ENCODE results near the gene COMMD2.
A peak's percentile ranks its signal among the peaks of the same experiment; 100 is the strongest.

The COMMD2 gene

GRCh38 chr3:149732234-149732633, 20.1 kb downstream of the COMMD2 start:
- no peaks in the 10 kb centered on the region for H3K9me3 ChIP-seq (ENCODE audit: control insufficient read depth, insufficient read depth, low read length)

GRCh38 chr3:149727656-149728055, 24.6 kb downstream of the COMMD2 start:
- Histone ChIP-seq H3K27me3 (ENCODE audit: control insufficient read depth, insufficient read depth, low read length) (no peaks in the 10 kb centered on the region), H3K27ac (ENCODE audit: low read length) (no peak overlapping the region), H3K9me3 (ENCODE audit: control insufficient read depth, insufficient read depth, low read length) (no peaks in the 10 kb centered on the region), H3K4me1 (ENCODE audit: control insufficient read depth, insufficient read depth, low read length) (no peaks in the 10 kb centered on the region), H3K36me3 (ENCODE audit: control insufficient read depth, insufficient read depth, low read length) (no peaks in the 10 kb centered on the region), H3K4me3 (ENCODE audit: low read length) (no peak overlapping the region)
- no peak for DNase-seq (ENCODE audit: low read depth, low spot score)
- WGBS (ENCODE audit: insufficient coverage, insufficient read length) = no CpG with 5 or more reads among the region's 2 CpGs

More at GRCh38 chr3:149732234-149732633, 20.1 kb downstream of the COMMD2 start:
- no peaks in the 10 kb centered on the region for H3K4me1 ChIP-seq (ENCODE audit: control insufficient read depth, insufficient read depth, low read length)
- H3K4me3 ChIP-seq (ENCODE audit: low read length) = no peak overlapping the region
- H3K36me3 ChIP-seq (ENCODE audit: control insufficient read depth, insufficient read depth, low read length) = no peaks in the 10 kb centered on the region
- 100% methylated on average over 1 of the region's 3 CpGs for WGBS (ENCODE audit: insufficient coverage, insufficient read length)
- no peak overlapping the region for H3K27ac ChIP-seq (ENCODE audit: low read length)
- DNase-seq (ENCODE audit: low read depth, low spot score) = no peak
- H3K27me3 ChIP-seq (ENCODE audit: control insufficient read depth, insufficient read depth, low read length) = no peaks in the 10 kb centered on the region

GRCh38 chr3:149726716-149727407, 25.4 kb downstream of the COMMD2 start:
- Histone ChIP-seq H3K36me3 (ENCODE audit: control insufficient read depth, insufficient read depth, low read length) (no peaks in the 10 kb centered on the region), H3K4me1 (ENCODE audit: control insufficient read depth, insufficient read depth, low read length) (no peaks in the 10 kb centered on the region), H3K27me3 (ENCODE audit: control insufficient read depth, insufficient read depth, low read length) (no peaks in the 10 kb centered on the region), H3K27ac (ENCODE audit: low read length) (no peak overlapping the region), H3K9me3 (ENCODE audit: control insufficient read depth, insufficient read depth, low read length) (no peaks in the 10 kb centered on the region), H3K4me3 (ENCODE audit: low read length) (no peak overlapping the region)
- DNase-seq (ENCODE audit: low read depth, low spot score) = no peak
- WGBS (ENCODE audit: insufficient coverage, insufficient read length) = no CpG with 5 or more reads among the region's 2 CpGs

GRCh38 chr3:149723781-149724180, 28.5 kb downstream of the COMMD2 start:
- Histone ChIP-seq H3K9me3 (ENCODE audit: control insufficient read depth, insufficient read depth, low read length) (no peaks in the 10 kb centered on the region), H3K36me3 (ENCODE audit: control insufficient read depth, insufficient read depth, low read length) (no peaks in the 10 kb centered on the region), H3K4me3 (ENCODE audit: low read length) (no peak overlapping the region), H3K4me1 (ENCODE audit: control insufficient read depth, insufficient read depth, low read length) (no peaks in the 10 kb centered on the region), H3K27ac (ENCODE audit: low read length) (no peak overlapping the region), H3K27me3 (ENCODE audit: control insufficient read depth, insufficient read depth, low read length) (no peaks in the 10 kb centered on the region)
- DNase-seq (ENCODE audit: low read depth, low spot score) = no peak

GRCh38 chr3:149720918-149721317, 31.4 kb downstream of the COMMD2 start:
- DNase-seq (ENCODE audit: low read depth, low spot score) = no peak
- no peaks in the 10 kb centered on the region for H3K9me3 ChIP-seq (ENCODE audit: control insufficient read depth, insufficient read depth, low read length)
- no peak overlapping the region for H3K27ac ChIP-seq (ENCODE audit: low read length)
- H3K4me3 ChIP-seq (ENCODE audit: low read length) = no peak overlapping the region
- no peaks in the 10 kb centered on the region for H3K36me3 ChIP-seq (ENCODE audit: control insufficient read depth, insufficient read depth, low read length)
- no CpG with 5 or more reads among the region's 2 CpGs for WGBS (ENCODE audit: insufficient coverage, insufficient read length)
- no peaks in the 10 kb centered on the region for H3K4me1 ChIP-seq (ENCODE audit: control insufficient read depth, insufficient read depth, low read length)
- no peaks in the 10 kb centered on the region for H3K27me3 ChIP-seq (ENCODE audit: control insufficient read depth, insufficient read depth, low read length)

GRCh38 chr3:149717391-149718056, 34.8 kb downstream of the COMMD2 start:
- H3K36me3 ChIP-seq (ENCODE audit: control insufficient read depth, insufficient read depth, low read length) = no peaks in the 10 kb centered on the region
- no CpG with 5 or more reads among the region's 2 CpGs for WGBS (ENCODE audit: insufficient coverage, insufficient read length)
- no peak overlapping the region for H3K27ac ChIP-seq (ENCODE audit: low read length)
- DNase-seq (ENCODE audit: low read depth, low spot score) = peak; percentile 35
- H3K27me3 ChIP-seq (ENCODE audit: control insufficient read depth, insufficient read depth, low read length) = no peaks in the 10 kb centered on the region
- H3K4me3 ChIP-seq (ENCODE audit: low read length) = no peak overlapping the region
- no peaks in the 10 kb centered on the region for H3K9me3 ChIP-seq (ENCODE audit: control insufficient read depth, insufficient read depth, low read length)
- no peaks in the 10 kb centered on the region for H3K4me1 ChIP-seq (ENCODE audit: control insufficient read depth, insufficient read depth, low read length)

GRCh38 chr3:149716984-149717383, 35.3 kb downstream of the COMMD2 start:
- no CpG with 5 or more reads among the region's 6 CpGs for WGBS (ENCODE audit: insufficient coverage, insufficient read length)

GRCh38 chr3:149715247-149715646, 37.0 kb downstream of the COMMD2 start:
- Histone ChIP-seq H3K4me3 (ENCODE audit: low read length) (no peak overlapping the region), H3K36me3 (ENCODE audit: control insufficient read depth, insufficient read depth, low read length) (no peaks in the 10 kb centered on the region), H3K9me3 (ENCODE audit: control insufficient read depth, insufficient read depth, low read length) (no peaks in the 10 kb centered on the region), H3K4me1 (ENCODE audit: control insufficient read depth, insufficient read depth, low read length) (no peaks in the 10 kb centered on the region), H3K27me3 (ENCODE audit: control insufficient read depth, insufficient read depth, low read length) (no peaks in the 10 kb centered on the region), H3K27ac (ENCODE audit: low read length) (no peak overlapping the region)
- no peak for DNase-seq (ENCODE audit: low read depth, low spot score)
- no CpG with 5 or more reads among the region's 13 CpGs for WGBS (ENCODE audit: insufficient coverage, insufficient read length)

More at GRCh38 chr3:149716984-149717383, 35.3 kb downstream of the COMMD2 start:
- Histone ChIP-seq H3K4me3 (ENCODE audit: low read length) (no peak overlapping the region), H3K9me3 (ENCODE audit: control insufficient read depth, insufficient read depth, low read length) (no peaks in the 10 kb centered on the region), H3K27ac (ENCODE audit: low read length) (no peak overlapping the region), H3K4me1 (ENCODE audit: control insufficient read depth, insufficient read depth, low read length) (no peaks in the 10 kb centered on the region), H3K27me3 (ENCODE audit: control insufficient read depth, insufficient read depth, low read length) (no peaks in the 10 kb centered on the region), H3K36me3 (ENCODE audit: control insufficient read depth, insufficient read depth, low read length) (no peaks in the 10 kb centered on the region)
- DNase-seq (ENCODE audit: low read depth, low spot score) = no peak

GRCh38 chr3:149713730-149714654, 38.3 kb downstream of the COMMD2 start:
- Histone ChIP-seq H3K36me3 (ENCODE audit: control insufficient read depth, insufficient read depth, low read length) (no peaks in the 10 kb centered on the region), H3K9me3 (ENCODE audit: control insufficient read depth, insufficient read depth, low read length) (no peaks in the 10 kb centered on the region), H3K4me1 (ENCODE audit: control insufficient read depth, insufficient read depth, low read length) (no peaks in the 10 kb centered on the region), H3K27ac (ENCODE audit: low read length) (no peak overlapping the region), H3K27me3 (ENCODE audit: control insufficient read depth, insufficient read depth, low read length) (no peaks in the 10 kb centered on the region), H3K4me3 (ENCODE audit: low read length) (no peak overlapping the region)
- no CpG with 5 or more reads among the region's 38 CpGs for WGBS (ENCODE audit: insufficient coverage, insufficient read length)
- DNase-seq (ENCODE audit: low read depth, low spot score) = no peak

GRCh38 chr3:149706905-149707304, 45.4 kb downstream of the COMMD2 start:
- peaks cover 2% of the 10 kb centered on the region; the same call in 1 of the 2 replicates for H3K27me3 ChIP-seq (ENCODE audit: control insufficient read depth, insufficient read depth, low read length)
- H3K27ac ChIP-seq (ENCODE audit: low read length) = no peak overlapping the region
- no peak for DNase-seq (ENCODE audit: low read depth, low spot score)
- WGBS (ENCODE audit: insufficient coverage, insufficient read length) = no CpG with 5 or more reads among the region's 3 CpGs
- H3K36me3 ChIP-seq (ENCODE audit: control insufficient read depth, insufficient read depth, low read length) = no peaks in the 10 kb centered on the region
- H3K9me3 ChIP-seq (ENCODE audit: control insufficient read depth, insufficient read depth, low read length) = no peaks in the 10 kb centered on the region; the same call in 1 of the 2 replicates
- H3K4me3 ChIP-seq (ENCODE audit: low read length) = no peak overlapping the region
- peaks cover 5% of the 10 kb centered on the region; the same call in 1 of the 2 replicates for H3K4me1 ChIP-seq (ENCODE audit: control insufficient read depth, insufficient read depth, low read length)

Measured in iPS DF 6.9 (cell line).